SU-DHL-6 (cell line): ENCODE data around the gene SERPINA6.
"Not testable (repeated sequence)": the region's sequence is repeated elsewhere in the genome, so short reads cannot be mapped to it uniquely, and the experiment has no call there.

ENCODE experiments used
- H2AFZ ChIP-seq: fragments of 200-600 bp; sonication (generic); 2 replicates; pipeline ENCODE4 v1.6.1; 2014; ENCODE audit warnings: low read depth, mild to moderate bottlenecking, moderate library complexity, mixed read lengths, antibody characterized with exemption, low read length; ENCODE audit not compliant: severe bottlenecking
- H3F3A ChIP-seq: fragments of 200-600 bp; shearing (Covaris generic); 2 replicates; pipeline ENCODE4 v1.6.0; 2016; ENCODE audit warnings: antibody characterized with exemption, mild to moderate bottlenecking; ENCODE audit not compliant: insufficient read depth
- H3K27ac ChIP-seq: fragments of 200-600 bp; sonication (generic); 2 replicates; pipeline ENCODE4 v1.5.1; 2016; ENCODE audit warnings: low read depth, mild to moderate bottlenecking, low read length, moderate library complexity, mixed read lengths
- H3K27me3 ChIP-seq: fragments of 200-600 bp; sonication (generic), shearing (Covaris generic); 2 replicates; pipeline ENCODE4 v1.6.0; 2014; ENCODE audit warnings: mild to moderate bottlenecking, low read length
- H3K36me3 ChIP-seq: fragments of 200-600 bp; sonication (generic); 2 replicates; pipeline ENCODE4 v1.6.1; 2014; ENCODE audit warnings: mild to moderate bottlenecking, low read length, mixed read lengths
- H3K4me2 ChIP-seq: fragments of 300-600, 200-600 bp; shearing (Covaris generic), sonication (generic); 2 replicates; pipeline ENCODE4 v1.6.0; 2014; ENCODE audit warnings: low read length, low read depth, mild to moderate bottlenecking; ENCODE audit not compliant: poor library complexity, severe bottlenecking
- H3K4me3 ChIP-seq: fragments of 200-600 bp; sonication (generic); 2 replicates; pipeline ENCODE4 v1.5.1; 2014; ENCODE audit warnings: antibody characterized with exemption, low read length, mild to moderate bottlenecking, mixed read lengths; ENCODE audit not compliant: insufficient read depth, poor library complexity, severe bottlenecking
- H3K79me2 ChIP-seq: fragments of 200-600 bp; sonication (generic); 2 replicates; pipeline ENCODE4 v1.6.1; 2014; ENCODE audit warnings: mild to moderate bottlenecking, low read length, moderate library complexity; ENCODE audit not compliant: insufficient read depth
- H3K9ac ChIP-seq: fragments of 200-600 bp; sonication (generic); 2 replicates; pipeline ENCODE4 v1.7.0; 2014; ENCODE audit warnings: mild to moderate bottlenecking, low read length
- H3K9me2 ChIP-seq: fragments of 200-600 bp; sonication (generic); replicated peaks from 2 replicates; pipeline ENCODE4 v1.6.1; 2014; ENCODE audit warnings: low read length; ENCODE audit not compliant: insufficient read depth
- H3K9me3 ChIP-seq: fragments of 200-600 bp; sonication (generic); 2 replicates; pipeline ENCODE4 v1.6.1; 2014; ENCODE audit warnings: low read length, mixed read lengths; ENCODE audit not compliant: insufficient read depth
- H4K20me1 ChIP-seq: fragments of 200-600 bp; sonication (generic); 2 replicates; pipeline ENCODE4 v1.6.1; 2014; ENCODE audit warnings: low read depth, mild to moderate bottlenecking, antibody characterized with exemption, low read length, moderate library complexity, mixed read lengths
- CTCF ChIP-seq: fragments of 200-600 bp; sonication (generic); IDR thresholded peaks from one replicate; pipeline ENCODE4 v1.5.1; 2017; ENCODE audit warnings: antibody characterized with exemption, mild to moderate bottlenecking, low read length, moderate library complexity; ENCODE audit not compliant: insufficient read depth, poor library complexity, severe bottlenecking
- EZH2phosphoT487 ChIP-seq: fragments of 200-600 bp; sonication (generic), shearing (Covaris generic); conservative IDR thresholded peaks from 2 replicates; pipeline ENCODE4 v1.6.1; 2018; ENCODE audit warnings: mild to moderate bottlenecking, antibody characterized with exemption, low read length, moderate library complexity, mixed read lengths

The SERPINA6 gene

GRCh38 chr14:94348836-94349235 is 25.7 kb upstream of the SERPINA6 start:
- Histone ChIP-seq H2AFZ (no peak overlapping the region), H3F3A (no peaks in the 10 kb centered on the region), H3K9me3 (no peaks in the 10 kb centered on the region), H3K9ac (no peak overlapping the region), H3K36me3 (no peaks in the 10 kb centered on the region), H3K9me2 (no peaks in the 10 kb centered on the region), H3K27ac (no peak overlapping the region), H3K27me3 (no peaks in the 10 kb centered on the region), H4K20me1 (no peaks in the 10 kb centered on the region), H3K79me2 (no peaks in the 10 kb centered on the region), H3K4me3 (no peak overlapping the region), H3K4me2 (no peak overlapping the region)
- TF ChIP-seq CTCF (no peak), EZH2phosphoT487 (no peak)

GRCh38 chr14:94346841-94347240 is 23.7 kb upstream of the SERPINA6 start:
- Histone ChIP-seq H2AFZ (no peak overlapping the region), H3K79me2 (no peaks in the 10 kb centered on the region), H3K9ac (no peak overlapping the region), H3K4me3 (no peak overlapping the region), H3F3A (no peaks in the 10 kb centered on the region), H3K9me2 (no peaks in the 10 kb centered on the region), H3K9me3 (no peaks in the 10 kb centered on the region), H4K20me1 (no peaks in the 10 kb centered on the region), H3K27ac (peak overlapping the region; percentile 59), H3K27me3 (no peaks in the 10 kb centered on the region), H3K36me3 (no peaks in the 10 kb centered on the region), H3K4me2 (no peak overlapping the region)
- no peak for TF ChIP-seq EZH2phosphoT487
- TF ChIP-seq CTCF, result no peak

GRCh38 chr14:94346065-94346786 is 23.1 kb upstream of the SERPINA6 start:
- H3K9ac ChIP-seq, H3K9me3 ChIP-seq, H3K4me3 ChIP-seq, H3K79me2 ChIP-seq, H3K27me3 ChIP-seq, H3K4me2 ChIP-seq, H3K36me3 ChIP-seq, H2AFZ ChIP-seq, H4K20me1 ChIP-seq, H3F3A ChIP-seq, H3K9me2 ChIP-seq: not testable (repeated sequence)
- H3K27ac ChIP-seq, result peak overlapping the region; percentile 59

GRCh38 chr14:94345344-94346064 is 22.4 kb upstream of the SERPINA6 start:
- Histone ChIP-seq H3K9ac (no peak overlapping the region), H3K9me3 (no peaks in the 10 kb centered on the region), H3K4me3 (no peak overlapping the region), H3K79me2 (no peaks in the 10 kb centered on the region), H3F3A (no peaks in the 10 kb centered on the region), H3K9me2 (no peaks in the 10 kb centered on the region), H3K27me3 (no peaks in the 10 kb centered on the region), H2AFZ (no peak overlapping the region), H4K20me1 (no peaks in the 10 kb centered on the region), H3K4me2 (no peak overlapping the region), H3K27ac (no peak overlapping the region), H3K36me3 (no peaks in the 10 kb centered on the region)
- TF ChIP-seq CTCF, result no peak
- TF ChIP-seq EZH2phosphoT487, result no peak
